HG03060 (cell line): Measurements from ENCODE around the gene CNTFR.
"Not testable (repeated sequence)": the region's sequence is repeated elsewhere in the genome, so short reads cannot be mapped to it uniquely, and the experiment has no call there.

Source experiments
- ATAC-seq: cut with Tn5 transposase; IDR thresholded peaks from one replicate; pipeline ENCODE4 v1.9.1; 2021; ENCODE audit warnings: low read depth, moderate number of reproducible peaks; ENCODE audit not compliant: unreplicated experiment

Gene CNTFR

GRCh38 chr9:34589636-34590380 lies at the start of gene CNTFR:
Gene CNTFR (minus strand): TSS chr9:34589724. CDS start chr9:34568981, 20,743 bp downstream.
- no peak for ATAC-seq

- not testable (repeated sequence) for ATAC-seq
These were observed 49.8 kb upstream of the CNTFR start for GRCh38 chr9:34639322-34639721.

- ATAC-seq = no peak
These were observed 48.6 kb upstream of the CNTFR start for GRCh38 chr9:34638138-34638445.

GRCh38 chr9:34637356-34638137 lies 48.0 kb upstream of the CNTFR start, which contains the start of gene SIGMAR1:
Gene SIGMAR1 (minus strand): TSS chr9:34637787. CDS start chr9:34637697, 90 bp downstream.
- no peak for ATAC-seq

- ATAC-seq = no peak
These were observed 47.3 kb upstream of the CNTFR start for GRCh38 chr9:34636791-34637355.

- ATAC-seq = no peak
These were observed 46.0 kb upstream of the CNTFR start for GRCh38 chr9:34635556-34635955.

GRCh38 chr9:34634551-34635248 lies 45.2 kb upstream of the CNTFR start:
- no peak for ATAC-seq

- no peak for ATAC-seq
These were observed 44.5 kb upstream of the CNTFR start for GRCh38 chr9:34633851-34634550.

- ATAC-seq = no peak
These were observed 43.6 kb upstream of the CNTFR start for GRCh38 chr9:34633166-34633565.

- no peak for ATAC-seq
These were observed 41.1 kb upstream of the CNTFR start for GRCh38 chr9:34630402-34631154.

GRCh38 chr9:34629491-34629808 lies 39.9 kb upstream of the CNTFR start:
- no peak for ATAC-seq

GRCh38 chr9:34628656-34629490 lies 39.3 kb upstream of the CNTFR start, which contains the start of gene ARID3C:
Gene ARID3C (minus strand): TSS chr9:34629066. CDS start chr9:34628014, 1,052 bp downstream.
- no peak for ATAC-seq

GRCh38 chr9:34627716-34628655 lies 38.5 kb upstream of the CNTFR start:
- ATAC-seq = no peak

GRCh38 chr9:34625186-34625486 lies 35.6 kb upstream of the CNTFR start:
- ATAC-seq = no peak

GRCh38 chr9:34624475-34625185 lies 35.1 kb upstream of the CNTFR start:
- no peak for ATAC-seq

GRCh38 chr9:34623374-34624235 lies 34.1 kb upstream of the CNTFR start:
- ATAC-seq = no peak
